ENCODE data around the gene ABCF2. TPM values are rescaled to one million over a fixed set of nuclear protein-coding genes. Genes with fewer than 3 reads are reported as not detected.

The ABCF2 gene
- polyA plus RNA-seq, 1 donor (not counting 4 experiments of a cell fraction or from before 2014, with no cell fraction given): 33.3 TPM

DNA sequence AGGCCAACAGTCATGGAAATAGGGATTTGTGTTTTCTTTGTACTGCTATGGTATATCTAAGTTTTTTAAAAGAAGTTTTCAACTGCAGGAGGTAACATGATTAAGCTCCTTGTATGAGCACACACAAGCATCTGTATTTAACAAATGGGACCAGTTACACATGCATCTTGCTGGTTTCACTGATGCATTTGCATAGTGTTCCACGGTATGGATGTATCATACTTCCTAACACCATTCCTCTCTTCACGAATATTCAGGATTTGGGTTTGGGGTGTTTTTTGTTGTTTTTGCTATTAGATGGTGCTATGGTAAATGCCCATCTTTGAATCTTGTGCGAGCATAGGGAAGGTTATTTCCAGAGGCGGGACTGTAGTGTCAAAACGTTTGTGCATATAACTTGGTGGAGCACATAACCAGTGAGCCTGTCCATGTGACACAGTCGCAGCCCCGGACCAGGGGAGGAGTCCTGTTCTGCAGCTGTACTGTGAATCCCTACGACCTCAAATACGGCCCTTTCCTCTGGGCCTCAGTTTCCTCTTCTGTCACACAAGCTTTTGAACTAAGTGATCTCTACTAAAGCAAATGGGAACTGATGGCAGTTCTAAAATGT, 18.6 kb downstream of the ABCF2 start:
- no peaks in the 10 kb centered on the region for H4K20me1 ChIP-seq (ENCODE audit: control insufficient read depth, extremely low read depth, insufficient read depth, low read length)
- DNase-seq (ENCODE audit: low read depth, low spot score) (no peak), FAIRE-seq (no peak)
- no peaks in the 10 kb centered on the region for H3K9me3 ChIP-seq (ENCODE audit: control insufficient read depth, low read depth, low read length)
- no peak overlapping the region for H3K4me2 ChIP-seq (ENCODE audit: control insufficient read depth, extremely low read depth, insufficient read depth, low read depth, low read length)
- peaks cover 2 to 3% of the 10 kb centered on the region in 2 experiments for H3K36me3 ChIP-seq (ENCODE audit: control insufficient read depth in 2 of 2, extremely low read depth in 1 of 2, insufficient read depth in 2 of 2, low read length in 2 of 2)
- H2AFZ ChIP-seq (ENCODE audit: control insufficient read depth, low read length): no peak overlapping the region
- dilution Hi-C loops (cut with MboI; ENCODE audit: extremely low pct_ligation_motif_present, low sequenced_read_pairs): no loop called here
- no peaks in the 10 kb centered on the region for H3K4me1 ChIP-seq (ENCODE audit: control insufficient read depth, extremely low read depth, insufficient read depth, low read length)
- H3K79me2 ChIP-seq (ENCODE audit: control insufficient read depth, insufficient read depth, low read length): no peaks in the 10 kb centered on the region
- no peaks in the 10 kb centered on the region for H3K9me1 ChIP-seq (ENCODE audit: control insufficient read depth, extremely low read depth, insufficient read depth, low read length)
- no peak overlapping the region for H3K9ac ChIP-seq (ENCODE audit: control insufficient read depth, extremely low read depth, insufficient read depth, low read length)
- no peak overlapping the region for H3K4me3 ChIP-seq (ENCODE audit: control insufficient read depth in 2 of 3, extremely low read depth in 1 of 3, insufficient read depth in 2 of 3, low read depth in 1 of 3, low read length in 3 of 3)
- peaks cover 30% of the 10 kb centered on the region for H3K27me3 ChIP-seq (ENCODE audit: control insufficient read depth, extremely low read depth, insufficient read depth, low read length)
- no peak overlapping the region for H3K27ac ChIP-seq (ENCODE audit: control insufficient read depth, insufficient read depth, low read length)
- TF ChIP-seq EZH2 (IDR thresholded peaks at IDR 0.05; ENCODE audit: low read length): no peak
- TF ChIP-seq, protein P1, sequence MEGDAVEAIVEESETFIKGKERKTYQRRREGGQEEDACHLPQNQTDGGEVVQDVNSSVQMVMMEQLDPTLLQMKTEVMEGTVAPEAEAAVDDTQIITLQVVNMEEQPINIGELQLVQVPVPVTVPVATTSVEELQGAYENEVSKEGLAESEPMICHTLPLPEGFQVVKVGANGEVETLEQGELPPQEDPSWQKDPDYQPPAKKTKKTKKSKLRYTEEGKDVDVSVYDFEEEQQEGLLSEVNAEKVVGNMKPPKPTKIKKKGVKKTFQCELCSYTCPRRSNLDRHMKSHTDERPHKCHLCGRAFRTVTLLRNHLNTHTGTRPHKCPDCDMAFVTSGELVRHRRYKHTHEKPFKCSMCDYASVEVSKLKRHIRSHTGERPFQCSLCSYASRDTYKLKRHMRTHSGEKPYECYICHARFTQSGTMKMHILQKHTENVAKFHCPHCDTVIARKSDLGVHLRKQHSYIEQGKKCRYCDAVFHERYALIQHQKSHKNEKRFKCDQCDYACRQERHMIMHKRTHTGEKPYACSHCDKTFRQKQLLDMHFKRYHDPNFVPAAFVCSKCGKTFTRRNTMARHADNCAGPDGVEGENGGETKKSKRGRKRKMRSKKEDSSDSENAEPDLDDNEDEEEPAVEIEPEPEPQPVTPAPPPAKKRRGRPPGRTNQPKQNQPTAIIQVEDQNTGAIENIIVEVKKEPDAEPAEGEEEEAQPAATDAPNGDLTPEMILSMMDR (optimal IDR thresholded peaks at IDR 0.05 in 1 of 3, IDR thresholded peaks at IDR 0.05 in 1 of 3, conservative IDR thresholded peaks at IDR 0.05 in 1 of 3; ENCODE audit: extremely low read depth in 1 of 3, insufficient read depth in 2 of 3, low read length in 3 of 3): no peak

GRCh38 chr7:151207804-151208203, 19.2 kb downstream of the ABCF2 start:
- dilution Hi-C loops (cut with MboI; ENCODE audit: extremely low pct_ligation_motif_present, low sequenced_read_pairs): no loop called here
- Histone ChIP-seq H4K20me1 (ENCODE audit: control insufficient read depth, extremely low read depth, insufficient read depth, low read length) (no peaks in the 10 kb centered on the region), H2AFZ (ENCODE audit: control insufficient read depth, low read length) (no peak overlapping the region), H3K9me3 (ENCODE audit: control insufficient read depth, low read depth, low read length) (no peaks in the 10 kb centered on the region), H3K27me3 (ENCODE audit: control insufficient read depth, extremely low read depth, insufficient read depth, low read length) (peaks cover 32% of the 10 kb centered on the region), H3K36me3 (ENCODE audit: control insufficient read depth in 2 of 2, extremely low read depth in 1 of 2, insufficient read depth in 2 of 2, low read length in 2 of 2) (peaks cover 0 to 3% of the 10 kb centered on the region in 2 experiments), H3K4me2 (ENCODE audit: control insufficient read depth, extremely low read depth, insufficient read depth, low read depth, low read length) (no peak overlapping the region), H3K27ac (ENCODE audit: control insufficient read depth, insufficient read depth, low read length) (no peak overlapping the region), H3K9ac (ENCODE audit: control insufficient read depth, extremely low read depth, insufficient read depth, low read length) (no peak overlapping the region), H3K4me3 (ENCODE audit: control insufficient read depth in 2 of 3, extremely low read depth in 1 of 3, insufficient read depth in 2 of 3, low read depth in 1 of 3, low read length in 3 of 3) (no peak overlapping the region), H3K79me2 (ENCODE audit: control insufficient read depth, insufficient read depth, low read length) (no peaks in the 10 kb centered on the region), H3K9me1 (ENCODE audit: control insufficient read depth, extremely low read depth, insufficient read depth, low read length) (no peaks in the 10 kb centered on the region), H3K4me1 (ENCODE audit: control insufficient read depth, extremely low read depth, insufficient read depth, low read length) (no peaks in the 10 kb centered on the region)
- no peak for FAIRE-seq
- DNase-seq (ENCODE audit: low read depth, low spot score): no peak
- no peak for TF ChIP-seq EZH2 (IDR thresholded peaks at IDR 0.05; ENCODE audit: low read length)
- TF ChIP-seq, protein P1 (optimal IDR thresholded peaks at IDR 0.05 in 1 of 3, IDR thresholded peaks at IDR 0.05 in 1 of 3, conservative IDR thresholded peaks at IDR 0.05 in 1 of 3; ENCODE audit: extremely low read depth in 1 of 3, insufficient read depth in 2 of 3, low read length in 3 of 3): no peak

Data from keratinocyte (primary cell).